ENCODE measurements around the gene IGSF5. TPM values are rescaled to one million over a fixed set of nuclear protein-coding genes. Genes with fewer than 3 reads are reported as not detected.

Gene IGSF5
- total and polyA plus RNA-seq, 4 donors, result 0.06 to 0.11 (median 0.06) TPM; not detected in 1

DNA sequence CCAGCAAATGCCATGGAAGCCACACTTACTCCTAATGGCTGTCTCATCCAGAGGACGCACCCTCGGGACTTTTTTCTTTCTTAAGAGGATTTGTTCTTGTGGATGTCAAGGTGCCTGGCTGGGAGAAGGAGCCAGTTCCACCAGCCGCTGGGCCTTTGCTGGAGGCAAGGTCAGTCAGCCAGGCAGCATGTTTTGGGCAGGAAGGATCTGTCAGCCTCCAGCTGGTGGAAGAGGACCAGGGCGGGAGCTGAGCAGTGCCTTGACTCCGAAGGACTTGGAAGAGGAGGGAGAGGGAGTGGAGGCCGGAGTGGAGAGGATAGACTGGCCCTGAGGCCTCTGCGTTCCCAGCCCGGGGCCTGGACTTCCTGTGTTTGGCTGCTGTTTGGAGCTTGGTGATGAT, 5.7 kb downstream of the IGSF5 start:
- WGBS, 2 donors, result 59 to 67% methylated on average over 8 of the region's 8 CpGs

GRCh38 chr21:39754811-39755210, 9.8 kb downstream of the IGSF5 start:
- ATAC-seq (ENCODE audit: insufficient read depth, low FRiP score), result no peak

More for the DNA sequence above, 5.7 kb downstream of the IGSF5 start:
- ATAC-seq (ENCODE audit: insufficient read depth, low FRiP score) (no peak), DNase-seq (no peak)
- Histone ChIP-seq H3K36me3 (ENCODE audit: control insufficient read depth in 4 of 4, insufficient read depth in 4 of 4, low read length in 4 of 4) (no peaks in the 10 kb centered on the region), H3K27ac (ENCODE audit: low read depth in 1 of 2, low read length in 1 of 2) (no peak overlapping the region), H3K4me3 (no peak overlapping the region), H3K4me1 (ENCODE audit: control insufficient read depth in 5 of 5, insufficient read depth in 5 of 5, low read length in 5 of 5) (no peaks in the 10 kb centered on the region), H3K27me3 (ENCODE audit: control insufficient read depth in 3 of 3, insufficient read depth in 3 of 3, low read length in 2 of 3) (no peaks in the 10 kb centered on the region), H3K9ac (ENCODE audit: insufficient read depth in 1 of 2, low read length in 2 of 2) (no peak overlapping the region), H3K9me3 (ENCODE audit: control insufficient read depth in 4 of 4, insufficient read depth in 3 of 4, low read length in 3 of 4) (peaks cover 0 to 5% (median 0%) of the 10 kb centered on the region in 4 donors)
- TF ChIP-seq, protein P1, sequence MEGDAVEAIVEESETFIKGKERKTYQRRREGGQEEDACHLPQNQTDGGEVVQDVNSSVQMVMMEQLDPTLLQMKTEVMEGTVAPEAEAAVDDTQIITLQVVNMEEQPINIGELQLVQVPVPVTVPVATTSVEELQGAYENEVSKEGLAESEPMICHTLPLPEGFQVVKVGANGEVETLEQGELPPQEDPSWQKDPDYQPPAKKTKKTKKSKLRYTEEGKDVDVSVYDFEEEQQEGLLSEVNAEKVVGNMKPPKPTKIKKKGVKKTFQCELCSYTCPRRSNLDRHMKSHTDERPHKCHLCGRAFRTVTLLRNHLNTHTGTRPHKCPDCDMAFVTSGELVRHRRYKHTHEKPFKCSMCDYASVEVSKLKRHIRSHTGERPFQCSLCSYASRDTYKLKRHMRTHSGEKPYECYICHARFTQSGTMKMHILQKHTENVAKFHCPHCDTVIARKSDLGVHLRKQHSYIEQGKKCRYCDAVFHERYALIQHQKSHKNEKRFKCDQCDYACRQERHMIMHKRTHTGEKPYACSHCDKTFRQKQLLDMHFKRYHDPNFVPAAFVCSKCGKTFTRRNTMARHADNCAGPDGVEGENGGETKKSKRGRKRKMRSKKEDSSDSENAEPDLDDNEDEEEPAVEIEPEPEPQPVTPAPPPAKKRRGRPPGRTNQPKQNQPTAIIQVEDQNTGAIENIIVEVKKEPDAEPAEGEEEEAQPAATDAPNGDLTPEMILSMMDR (IDR thresholded peaks at IDR 0.05; ENCODE audit: control extremely low read depth, extremely low read depth), result no peak

GRCh38 chr21:39756285-39756684, 11.3 kb downstream of the IGSF5 start:
- TF ChIP-seq, protein P1 (IDR thresholded peaks at IDR 0.05; ENCODE audit: control extremely low read depth, extremely low read depth), result no peak
- Histone ChIP-seq H3K27ac (ENCODE audit: low read depth in 1 of 2, low read length in 1 of 2) (no peak overlapping the region), H3K36me3 (ENCODE audit: control insufficient read depth in 4 of 4, insufficient read depth in 4 of 4, low read length in 4 of 4) (no peaks in the 10 kb centered on the region), H3K27me3 (ENCODE audit: control insufficient read depth in 3 of 3, insufficient read depth in 3 of 3, low read length in 2 of 3) (no peaks in the 10 kb centered on the region), H3K9me3 (ENCODE audit: control insufficient read depth in 4 of 4, insufficient read depth in 3 of 4, low read length in 3 of 4) (peaks cover 0 to 7% (median 0%) of the 10 kb centered on the region in 4 donors), H3K4me3 (no peak overlapping the region), H3K4me1 (ENCODE audit: control insufficient read depth in 5 of 5, insufficient read depth in 5 of 5, low read length in 5 of 5) (no peaks in the 10 kb centered on the region), H3K9ac (ENCODE audit: insufficient read depth in 1 of 2, low read length in 2 of 2) (no peak overlapping the region)
- DNase-seq (no peak), ATAC-seq (ENCODE audit: insufficient read depth, low FRiP score) (no peak)
- WGBS, 2 donors, result 74 to 79% methylated on average over 8 of the region's 8 CpGs

More at GRCh38 chr21:39754811-39755210, 9.8 kb downstream of the IGSF5 start:
- no peaks in the 10 kb centered on the region for H3K27me3 ChIP-seq (ENCODE audit: control insufficient read depth in 3 of 3, insufficient read depth in 3 of 3, low read length in 2 of 3)
- TF ChIP-seq, protein P1 (IDR thresholded peaks at IDR 0.05; ENCODE audit: control extremely low read depth, extremely low read depth), result no peak
- no peak for DNase-seq
- no peak overlapping the region for H3K4me3 ChIP-seq
- H3K9me3 ChIP-seq (ENCODE audit: control insufficient read depth in 4 of 4, insufficient read depth in 3 of 4, low read length in 3 of 4), result peaks cover 0 to 7% (median 0%) of the 10 kb centered on the region in 4 donors
- H3K27ac ChIP-seq (ENCODE audit: low read depth in 1 of 2, low read length in 1 of 2), result no peak overlapping the region
- no peaks in the 10 kb centered on the region for H3K4me1 ChIP-seq (ENCODE audit: control insufficient read depth in 5 of 5, insufficient read depth in 5 of 5, low read length in 5 of 5)
- WGBS, 2 donors, result 59 to 78% methylated on average over 3 of the region's 3 CpGs
- no peak overlapping the region for H3K9ac ChIP-seq (ENCODE audit: insufficient read depth in 1 of 2, low read length in 2 of 2)
- no peaks in the 10 kb centered on the region for H3K36me3 ChIP-seq (ENCODE audit: control insufficient read depth in 4 of 4, insufficient read depth in 4 of 4, low read length in 4 of 4)
